NCI-H748 treated with DMSO at 0.1 percent for 48 hours (cell line): ENCODE results near the gene ANAPC16.
"Not testable (repeated sequence)": the region's sequence is repeated elsewhere in the genome, so short reads cannot be mapped to it uniquely, and the experiment has no call there.

Source experiments
- DNase-seq: peaks from one replicate; lab custom pipeline; 2025; lab: John Stamatoyannopoulos, UW

The ANAPC16 gene

DNA sequence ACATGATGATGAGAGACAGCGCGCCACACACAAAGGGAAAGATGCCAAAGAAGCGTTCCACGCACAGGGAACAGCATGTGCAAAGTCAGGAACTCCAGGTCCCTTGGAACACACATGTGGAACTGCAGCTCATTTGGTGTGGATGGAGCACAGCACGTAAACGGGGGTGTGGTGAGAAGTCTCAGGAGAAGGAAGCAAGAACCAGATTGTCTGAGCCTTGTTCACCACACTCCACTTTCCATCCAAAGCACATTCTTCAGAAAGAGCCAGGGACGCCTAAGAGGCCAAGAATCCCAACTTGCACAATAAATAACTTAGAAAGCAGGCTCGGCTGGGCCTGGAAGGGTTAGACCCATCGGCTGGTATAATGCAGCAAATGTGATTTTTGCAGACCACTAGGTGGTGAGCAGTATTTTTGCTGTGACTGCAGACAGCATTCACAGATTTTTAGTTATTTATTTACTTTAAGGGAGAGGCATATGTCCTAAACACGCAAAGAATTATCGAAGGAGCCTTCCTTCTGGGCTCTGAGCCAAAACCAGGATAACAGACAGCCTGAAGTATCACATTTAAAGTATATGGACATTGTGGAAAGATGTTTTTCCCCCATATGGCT lies 28.1 kb downstream of the ANAPC16 start:
- no peak for DNase-seq

GRCh38 chr10:72244573-72245038 lies 28.8 kb downstream of the ANAPC16 start:
- no peak for DNase-seq

DNA sequence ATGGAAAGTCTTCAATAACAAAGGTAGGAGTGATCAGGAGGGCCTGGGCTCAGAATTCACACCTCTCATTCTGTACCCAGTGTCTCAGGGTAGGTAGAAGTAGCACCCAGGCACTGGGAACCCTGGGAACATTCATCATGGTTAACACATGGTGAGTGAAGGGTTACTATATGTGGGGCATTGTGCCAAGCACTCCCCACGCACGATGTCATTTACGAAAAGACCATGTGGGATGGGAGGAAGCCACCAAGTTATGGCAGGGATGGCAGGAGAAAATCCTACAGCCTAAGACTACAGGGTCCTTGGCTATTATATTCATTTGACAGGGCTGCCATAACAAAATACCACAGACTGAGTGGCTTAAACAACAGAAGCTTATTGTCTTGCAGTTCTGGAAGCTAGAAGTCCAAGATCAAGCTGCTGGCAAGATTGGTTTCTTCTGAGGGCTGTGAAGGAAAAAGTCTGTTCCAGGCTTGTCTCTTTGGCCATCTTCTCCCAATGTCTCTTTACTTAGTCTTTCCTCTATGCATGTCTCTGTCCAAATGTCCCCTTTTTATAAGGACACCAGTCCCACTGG lies 30.2 kb downstream of the ANAPC16 start:
- DNase-seq = no peak

DNA sequence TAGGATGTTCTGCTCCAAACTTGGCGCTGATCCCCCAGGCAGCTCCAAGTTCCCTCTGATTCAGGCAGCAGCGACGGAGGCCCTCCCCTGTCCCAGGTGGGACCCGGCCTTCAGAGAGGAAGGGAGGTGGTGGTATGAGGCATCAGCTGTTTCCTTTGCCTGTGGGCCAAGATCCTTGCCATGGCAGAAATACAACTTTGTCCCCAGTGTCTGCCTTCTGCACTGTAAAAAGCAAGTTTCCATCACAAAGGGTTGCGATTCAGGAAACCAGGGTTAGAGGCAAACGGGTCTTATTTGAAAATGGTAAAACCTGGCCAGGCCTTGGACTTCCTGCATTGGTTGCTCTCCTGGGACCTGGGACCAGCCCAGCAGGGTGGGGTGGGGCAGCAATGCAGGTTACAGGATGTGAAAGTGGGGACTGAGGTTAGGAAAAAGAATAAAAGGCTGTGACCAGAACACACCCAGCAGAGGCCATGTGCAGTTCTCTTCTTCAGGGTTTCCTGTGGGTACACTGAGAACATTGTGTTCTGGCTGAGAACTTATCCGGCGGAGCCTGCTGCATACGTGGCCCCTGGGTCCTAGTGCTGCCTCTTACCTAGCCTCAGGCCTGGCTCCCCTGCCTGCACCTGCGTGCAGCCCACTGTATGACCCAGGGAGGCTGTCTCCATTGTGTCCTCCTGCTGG lies 32.8 kb downstream of the ANAPC16 start:
- no peak for DNase-seq

- not testable (repeated sequence) for DNase-seq
These were observed 33.5 kb downstream of the ANAPC16 start for GRCh38 chr10:72249176-72249862.

GRCh38 chr10:72250666-72251065 lies 34.9 kb downstream of the ANAPC16 start:
- DNase-seq = no peak

DNA sequence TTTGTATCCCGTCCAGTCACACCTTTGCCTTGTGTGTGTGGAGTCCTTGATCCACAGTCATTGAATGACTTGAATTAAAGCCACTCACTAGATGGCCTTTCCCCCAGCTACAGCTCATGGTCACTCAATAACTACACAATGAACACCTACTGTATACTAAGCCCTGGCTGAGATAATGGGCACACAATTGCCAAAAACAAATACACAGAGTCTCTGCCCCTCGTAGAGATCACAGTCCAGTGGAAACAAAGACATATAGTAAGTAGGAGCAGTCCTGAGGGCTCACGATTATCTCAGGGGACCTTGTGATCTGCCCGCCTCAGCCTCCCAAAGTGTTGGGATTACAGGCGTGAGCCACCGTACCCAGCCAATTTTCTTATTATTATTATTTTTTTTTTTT lies 35.8 kb downstream of the ANAPC16 start:
- no peak for DNase-seq

GRCh38 chr10:72252972-72253371 lies 37.2 kb downstream of the ANAPC16 start:
- DNase-seq = no peak

DNA sequence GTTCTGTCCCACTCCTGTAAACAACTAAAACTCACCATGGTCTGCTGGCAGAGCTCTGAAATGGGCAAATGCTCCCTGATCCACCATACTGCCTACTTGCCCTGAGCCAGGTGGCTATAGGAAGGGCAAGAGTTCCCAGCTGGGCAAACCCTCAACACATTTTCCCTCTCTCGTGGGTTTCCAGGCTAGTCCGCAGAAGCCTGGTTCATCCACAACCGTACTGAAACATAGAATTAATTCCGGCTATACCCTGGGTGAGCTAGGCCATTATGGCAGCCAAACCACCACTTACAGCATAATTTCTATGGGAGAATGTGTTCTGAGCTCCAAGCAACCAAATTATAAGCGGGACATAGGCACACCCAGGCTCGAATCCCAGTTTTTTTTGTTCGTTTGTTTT lies 37.8 kb downstream of the ANAPC16 start:
- DNase-seq = no peak

GRCh38 chr10:72254813-72255568 lies 39.2 kb downstream of the ANAPC16 start:
- no peak for DNase-seq

DNA sequence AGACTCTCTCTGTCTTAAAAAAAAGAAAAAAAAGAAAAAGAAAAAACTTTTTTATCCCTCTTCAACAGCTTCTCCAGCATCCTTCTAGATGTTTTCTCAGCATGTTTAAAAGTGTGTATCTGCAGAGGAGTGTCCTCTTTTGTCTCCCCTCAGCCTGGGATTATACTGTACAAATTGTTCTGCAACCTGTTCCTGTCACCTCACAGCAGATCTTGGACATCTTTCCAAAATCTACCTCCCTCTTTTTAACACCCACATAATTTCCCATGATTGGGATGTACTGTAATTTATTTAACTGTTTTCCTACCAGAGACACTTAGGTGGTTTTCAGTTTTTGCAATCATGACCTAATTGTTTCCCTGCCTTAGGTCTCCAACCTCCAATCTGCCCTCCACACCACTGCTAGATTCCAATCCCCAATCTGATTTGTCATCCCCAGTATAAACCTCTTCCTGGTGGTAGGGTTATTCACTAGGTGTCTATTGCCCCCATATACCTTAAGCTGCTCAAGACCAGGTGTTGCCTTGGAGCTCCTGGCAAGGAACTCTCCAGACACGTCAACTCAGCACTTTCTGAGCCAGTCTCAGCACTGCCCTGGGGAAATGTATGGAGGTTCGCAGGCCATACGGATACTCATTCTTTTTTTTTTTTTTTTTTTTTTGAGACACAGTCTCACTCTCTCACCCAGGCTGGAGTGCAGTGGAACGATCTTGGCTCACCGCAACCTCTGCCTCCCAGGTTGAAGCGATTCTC lies 40.3 kb downstream of the ANAPC16 start:
- DNase-seq = no peak

- no peak for DNase-seq
These were observed 41.5 kb downstream of the ANAPC16 start for GRCh38 chr10:72257051-72257892.

DNA sequence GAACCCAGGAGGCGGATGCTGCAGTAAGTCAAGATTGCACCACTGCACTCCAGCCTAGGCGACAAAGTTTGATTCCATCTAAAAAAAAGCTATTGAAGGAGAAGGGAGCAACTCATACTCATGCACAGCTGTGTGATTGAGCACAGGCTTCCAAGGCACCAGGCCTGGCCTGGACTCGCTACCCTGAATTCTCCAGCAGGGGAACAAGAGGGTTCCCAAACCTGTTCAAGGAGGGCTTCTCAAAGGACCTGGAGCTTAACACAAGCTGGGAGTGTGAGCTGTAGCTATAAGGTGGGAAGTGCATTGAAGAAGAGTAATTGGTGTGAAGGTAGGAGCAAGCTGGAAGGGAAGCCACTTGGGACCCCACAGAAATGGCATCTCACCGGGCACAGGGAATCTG lies 42.8 kb downstream of the ANAPC16 start:
- no peak for DNase-seq

DNA sequence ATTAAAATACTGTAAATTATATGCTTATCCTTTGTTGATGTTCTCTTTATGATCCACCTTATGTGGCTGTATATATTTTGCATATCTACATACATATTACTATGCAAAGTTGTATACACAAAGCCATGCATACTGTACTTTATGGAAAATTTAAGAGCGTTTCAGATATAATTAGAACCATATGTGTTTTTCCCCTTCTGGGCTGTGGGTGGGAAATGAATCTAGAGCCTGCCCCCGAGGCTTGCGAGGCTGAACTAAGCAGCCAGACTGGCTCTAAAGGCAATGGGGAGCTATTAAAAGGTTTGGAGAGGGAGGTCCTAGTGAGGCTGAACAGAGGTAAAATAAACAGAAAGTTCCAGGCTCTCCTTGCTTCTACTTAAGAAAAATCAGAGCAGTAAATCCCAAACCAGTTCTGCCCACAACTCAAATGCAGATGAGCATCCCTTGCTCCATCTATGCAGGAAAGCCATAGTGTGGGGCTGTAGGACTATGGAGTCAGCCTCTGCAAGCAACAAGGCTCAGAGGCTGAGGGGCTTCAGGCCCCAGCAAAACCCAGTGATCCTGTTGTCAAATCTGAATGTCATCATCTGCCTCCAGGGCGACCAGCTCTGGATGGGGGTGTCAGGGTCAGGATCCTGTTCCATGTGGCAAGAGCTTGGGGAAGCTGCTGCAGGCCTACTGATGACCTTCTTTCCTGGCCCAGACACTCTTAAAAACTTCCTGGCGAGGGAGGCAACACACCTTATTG lies 43.9 kb downstream of the ANAPC16 start:
- no peak for DNase-seq

GRCh38 chr10:72260239-72260975 lies 44.6 kb downstream of the ANAPC16 start:
- peak; percentile 67 for DNase-seq

DNA sequence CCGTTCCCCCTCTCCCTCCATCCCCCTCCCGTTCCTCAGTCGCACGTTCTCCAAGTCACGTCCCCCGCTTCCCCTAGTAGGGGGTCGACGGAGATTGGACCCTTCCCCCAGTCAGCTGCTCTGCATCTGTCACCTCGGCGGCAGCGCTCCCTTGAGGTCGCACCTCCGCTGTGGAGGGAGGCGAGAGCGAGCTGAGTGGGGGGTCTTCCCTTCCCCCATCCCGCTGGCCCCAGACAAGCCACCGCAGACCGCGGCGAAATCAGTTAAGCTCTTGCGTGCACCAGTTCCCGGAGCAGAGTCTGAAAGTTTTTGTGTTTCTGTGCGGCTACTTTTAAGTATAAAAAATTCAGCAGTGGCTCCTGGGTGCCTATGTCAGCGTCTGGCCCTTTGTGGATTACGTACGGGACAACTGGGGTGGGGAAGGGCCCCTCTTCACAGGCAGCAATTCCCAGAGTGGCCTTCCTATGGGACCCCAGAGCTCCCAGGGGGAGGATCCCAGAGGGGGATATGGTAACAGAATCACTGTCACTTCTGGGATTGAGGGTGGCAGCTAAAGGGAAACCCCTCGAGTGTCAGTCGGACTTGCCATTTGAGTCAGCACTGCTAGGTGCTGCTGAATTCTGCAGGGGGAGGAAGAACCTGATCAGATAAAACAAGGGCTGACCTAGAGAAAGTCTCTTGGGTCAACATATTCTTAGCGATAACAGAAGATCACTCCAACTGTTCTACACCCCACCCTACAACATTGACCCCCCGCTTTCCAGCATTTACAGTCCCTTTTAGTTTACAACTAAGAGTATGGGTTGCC lies 45.4 kb downstream of the ANAPC16 start:
- DNase-seq = no peak

DNA sequence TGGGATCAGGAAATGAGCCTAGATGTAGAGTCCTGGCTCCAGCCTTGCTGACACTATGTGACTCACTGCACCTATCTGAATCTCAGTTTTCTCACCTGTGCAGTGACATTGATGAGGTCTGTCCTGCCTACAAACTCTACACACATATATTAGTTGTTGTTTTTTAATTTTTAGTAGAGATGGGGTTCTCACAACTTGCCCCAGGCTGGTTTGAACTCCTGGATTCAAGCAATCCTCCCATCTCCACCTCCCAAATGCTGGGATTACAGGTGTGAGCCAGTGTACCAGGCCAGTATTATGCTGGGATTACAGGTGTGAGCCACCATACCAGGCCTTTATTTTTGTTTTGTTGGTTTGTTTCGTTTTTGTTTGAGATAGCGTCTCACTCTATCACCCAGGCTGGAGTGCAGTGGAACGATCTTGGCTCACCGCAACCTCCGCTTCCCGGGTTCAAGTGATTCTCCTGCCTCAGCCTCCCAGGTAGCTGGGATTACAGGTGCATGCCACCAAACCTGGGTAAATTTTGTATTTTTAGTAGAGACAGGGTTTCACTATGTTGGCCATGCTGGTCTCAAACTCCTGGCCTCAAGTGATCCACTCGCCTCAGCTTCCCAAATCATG lies 46.1 kb downstream of the ANAPC16 start:
- no peak for DNase-seq
